CD1c-positive myeloid dendritic cell (primary cell): ENCODE measurements around the gene ARMC7.
A peak's percentile ranks its signal among the peaks of the same experiment; 100 is the strongest.
"Not testable (repeated sequence)": the region's sequence is repeated elsewhere in the genome, so short reads cannot be mapped to it uniquely, and the experiment has no call there.

Experiments used
- DNase-seq: peaks from one replicate; pipeline ENCODE4 v3.0.0-alpha.2; 2016; ENCODE audit errors: extremely low spot score

Gene ARMC7

GRCh38 chr17:75129576-75129975, 19.8 kb downstream of the ARMC7 start:
- DNase-seq: no peak

- DNase-seq: no peak
Measured at GRCh38 chr17:75130059-75130631, 20.4 kb downstream of the ARMC7 start.

- no peak for DNase-seq
Measured at GRCh38 chr17:75130632-75131277, 21.0 kb downstream of the ARMC7 start.

- peak; percentile 76 for DNase-seq
Measured at GRCh38 chr17:75131278-75132017, 21.7 kb downstream of the ARMC7 start, which contains the start of gene NT5C. Gene NT5C (minus strand): TSS chr17:75131742. CDS start chr17:75131707, 35 bp downstream.

GRCh38 chr17:75132018-75133000, 22.5 kb downstream of the ARMC7 start:
- not testable (repeated sequence) for DNase-seq

GRCh38 chr17:75133001-75133400, 23.2 kb downstream of the ARMC7 start:
- DNase-seq: no peak

GRCh38 chr17:75133607-75134347, 24.0 kb downstream of the ARMC7 start:
- DNase-seq: not testable (repeated sequence)

GRCh38 chr17:75135452-75135851, 25.7 kb downstream of the ARMC7 start:
- DNase-seq: no peak

GRCh38 chr17:75135946-75136345, 26.2 kb downstream of the ARMC7 start:
- no peak for DNase-seq

GRCh38 chr17:75137762-75138161, 28.0 kb downstream of the ARMC7 start:
- not testable (repeated sequence) for DNase-seq

GRCh38 chr17:75138519-75138918, 28.8 kb downstream of the ARMC7 start:
- no peak for DNase-seq

- no peak for DNase-seq
Measured at GRCh38 chr17:75142236-75142971, 32.6 kb downstream of the ARMC7 start.

- peak; percentile 24 for DNase-seq
Measured at GRCh38 chr17:75144816-75145512, 35.2 kb downstream of the ARMC7 start.

- peak; percentile 60 for DNase-seq
Measured at GRCh38 chr17:75146592-75146991, 36.8 kb downstream of the ARMC7 start.

GRCh38 chr17:75147878-75148546, 38.2 kb downstream of the ARMC7 start:
- peak; percentile 71 for DNase-seq

GRCh38 chr17:75151930-75152329, 42.2 kb downstream of the ARMC7 start:
- DNase-seq: no peak

- no peak for DNase-seq
Measured at GRCh38 chr17:75152523-75152921, 42.8 kb downstream of the ARMC7 start.

- DNase-seq: peak; percentile 53
Measured at GRCh38 chr17:75152922-75153779, 43.4 kb downstream of the ARMC7 start.
